Left cardiac atrium (tissue), 4 donors: ENCODE results near the gene TELO2. TPM values are rescaled to one million over a fixed set of nuclear protein-coding genes. Genes with fewer than 3 reads are reported as not detected.
"Not testable (repeated sequence)": the region's sequence is repeated elsewhere in the genome, so short reads cannot be mapped to it uniquely, and the experiment has no call there.

Experiments used
- ATAC-seq, 2 donors: fragments of 200-7000 bp; cut with Tn5 transposase; one replicate each; pipeline ENCODE4 v1.9.1; 2020; ENCODE audit warnings: mild to moderate bottlenecking in 2 of 2, moderate library complexity in 2 of 2
- DNase-seq: peaks from one replicate; pipeline ENCODE4 v3.0.0-alpha.2; 2020
- intact Hi-C, 2 donors: fragments of 100-400 bp; cut with DNase I; formaldehyde crosslinking; loops; one replicate each; pipeline versions ENCODE4 v1.14.1 to v1.15.1; 2022 to 2023
- total RNA-seq, 2 donors: library from RNA; stranded (reverse); fragmentation: NEBNext Ultra II Directional; extraction: Animal tissue kit (Norgen Biotek cat#: 25700); gene quantifications; one replicate each; pipeline ENCODE4 v1.2.1, GENCODE V29; 2021
- donor health status: DM: no; HTN: yes; CAD: no.
- donor health status: DM: no; HTN: yes; CAD: no; lungs with severe emphysema.
- donor health status: DM: yes; HTN: yes; CAD: no.
- donor health status: Dilated cardiomyopathy.

Gene TELO2
- total RNA-seq, 2 donors from 2014 or later = 17.9 to 22.2 TPM

GRCh38 chr16:1471569-1472194 is 21.5 kb upstream of the TELO2 start:
- intact Hi-C loops = no loop called here
- DNase-seq (no peak), ATAC-seq (no peak)

DNA sequence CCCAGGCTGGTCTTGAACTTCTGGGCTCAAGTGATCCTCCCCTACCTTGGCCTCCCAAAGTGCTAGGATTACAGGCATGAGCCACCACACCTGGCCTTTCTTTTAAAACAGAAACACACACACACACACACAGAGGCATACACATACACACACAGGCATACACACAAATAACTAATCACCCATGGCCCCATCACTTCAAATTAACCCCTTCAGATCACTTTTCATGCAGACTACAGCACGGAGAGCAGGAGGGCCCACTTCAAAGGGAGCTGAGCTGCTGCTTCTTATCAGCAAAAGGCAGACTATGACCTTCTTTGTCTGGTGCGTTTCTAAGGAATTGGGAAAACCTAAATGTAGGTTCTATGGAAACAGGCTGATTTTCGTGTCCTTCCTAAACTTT is 20.2 kb upstream of the TELO2 start:
- intact Hi-C loops = no loop called here
- DNase-seq (no peak), ATAC-seq (no peak)

DNA sequence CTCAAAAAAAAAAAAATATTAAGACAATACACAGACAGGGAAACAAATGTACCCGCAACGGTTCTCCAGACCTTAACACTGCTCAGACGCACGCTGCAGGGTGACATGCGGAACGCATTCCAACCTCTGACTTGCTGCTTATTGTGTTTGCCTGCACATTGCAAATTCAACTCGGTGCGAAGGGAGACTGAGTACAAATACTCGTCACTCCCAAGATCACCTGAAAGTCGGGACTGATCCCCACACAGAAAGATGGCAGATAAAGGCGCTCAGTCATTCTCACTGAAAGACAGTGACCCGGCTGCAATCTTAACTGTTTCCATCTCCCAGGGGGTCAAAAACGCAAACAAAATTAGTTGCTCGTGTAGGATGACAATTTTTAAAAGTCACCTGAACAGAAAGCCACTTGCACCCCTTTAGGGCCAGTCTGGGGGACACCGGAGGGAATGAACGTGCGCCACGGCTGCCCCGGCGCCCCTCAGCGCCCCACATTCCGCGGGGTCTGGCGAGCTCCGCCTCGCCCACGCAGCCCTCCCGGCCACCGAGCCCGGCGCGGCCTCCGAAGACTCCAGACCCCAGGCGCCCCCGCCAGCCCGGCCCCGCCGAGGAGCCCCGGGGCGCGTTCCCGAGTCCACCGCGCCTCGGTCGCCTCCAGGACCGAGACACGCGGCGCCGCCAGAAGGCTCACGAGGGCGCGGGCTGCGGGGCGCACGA is 18.9 kb upstream of the TELO2 start:
- peak in 1 of 2 donors; percentile 17 for ATAC-seq

GRCh38 chr16:1474796-1475551 is 18.2 kb upstream of the TELO2 start, which contains the start of gene CLCN7:
CLCN7 (minus strand) TSS chr16:1475028; CDS start chr16:1474974, 54 bp downstream.
- DNase-seq = peak; percentile 94
- ATAC-seq = peak; percentile 96 to 99
- intact Hi-C loops = no loop called here

More for the DNA sequence above, 18.9 kb upstream of the TELO2 start:
- DNase-seq = no peak
- intact Hi-C loops = no loop called here

GRCh38 chr16:1475552-1476114 is 17.5 kb upstream of the TELO2 start:
- ATAC-seq = no peak
- no peak for DNase-seq
- intact Hi-C loops = no loop called here

DNA sequence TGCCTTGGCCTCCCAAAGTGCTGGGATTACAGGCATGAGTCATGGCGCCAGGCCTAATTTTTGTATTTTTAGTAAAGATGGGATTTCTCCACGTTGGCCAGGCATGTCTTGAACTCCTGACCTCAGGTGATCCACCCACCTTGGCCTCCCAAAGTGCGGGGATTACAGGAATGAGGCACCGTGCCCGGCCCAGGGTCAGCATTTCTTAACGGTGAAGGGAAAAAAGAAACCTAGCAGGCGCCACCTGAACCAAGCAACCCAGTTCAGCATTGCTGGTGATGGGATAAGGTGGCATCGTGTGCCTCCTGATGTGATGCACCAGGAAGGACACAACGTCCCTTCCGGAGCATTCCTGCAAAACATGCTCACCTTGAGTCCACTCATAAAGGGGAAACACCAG is 16.1 kb upstream of the TELO2 start:
- intact Hi-C loops = no loop called here
- ATAC-seq (no peak), DNase-seq (no peak)

DNA sequence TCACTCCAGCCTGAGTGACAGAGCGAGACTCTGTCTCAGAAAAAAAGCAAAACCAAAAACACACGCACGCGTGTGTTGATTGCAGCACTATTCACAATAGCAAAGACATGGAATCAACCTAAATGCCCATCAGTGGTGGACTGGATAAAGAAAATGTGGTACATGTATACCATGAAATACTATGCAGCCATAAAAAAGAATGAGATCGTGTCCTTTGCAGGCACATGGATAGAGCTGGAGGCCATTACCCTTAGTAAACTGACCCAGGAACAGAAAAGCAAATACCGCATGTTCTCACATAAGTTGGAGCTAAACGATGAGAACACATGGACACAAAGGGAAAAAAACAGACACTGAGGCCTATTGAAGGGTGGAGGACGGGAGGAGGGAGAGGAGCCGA is 14.2 kb upstream of the TELO2 start:
- intact Hi-C loops, DNase-seq, ATAC-seq: not testable (repeated sequence)

DNA sequence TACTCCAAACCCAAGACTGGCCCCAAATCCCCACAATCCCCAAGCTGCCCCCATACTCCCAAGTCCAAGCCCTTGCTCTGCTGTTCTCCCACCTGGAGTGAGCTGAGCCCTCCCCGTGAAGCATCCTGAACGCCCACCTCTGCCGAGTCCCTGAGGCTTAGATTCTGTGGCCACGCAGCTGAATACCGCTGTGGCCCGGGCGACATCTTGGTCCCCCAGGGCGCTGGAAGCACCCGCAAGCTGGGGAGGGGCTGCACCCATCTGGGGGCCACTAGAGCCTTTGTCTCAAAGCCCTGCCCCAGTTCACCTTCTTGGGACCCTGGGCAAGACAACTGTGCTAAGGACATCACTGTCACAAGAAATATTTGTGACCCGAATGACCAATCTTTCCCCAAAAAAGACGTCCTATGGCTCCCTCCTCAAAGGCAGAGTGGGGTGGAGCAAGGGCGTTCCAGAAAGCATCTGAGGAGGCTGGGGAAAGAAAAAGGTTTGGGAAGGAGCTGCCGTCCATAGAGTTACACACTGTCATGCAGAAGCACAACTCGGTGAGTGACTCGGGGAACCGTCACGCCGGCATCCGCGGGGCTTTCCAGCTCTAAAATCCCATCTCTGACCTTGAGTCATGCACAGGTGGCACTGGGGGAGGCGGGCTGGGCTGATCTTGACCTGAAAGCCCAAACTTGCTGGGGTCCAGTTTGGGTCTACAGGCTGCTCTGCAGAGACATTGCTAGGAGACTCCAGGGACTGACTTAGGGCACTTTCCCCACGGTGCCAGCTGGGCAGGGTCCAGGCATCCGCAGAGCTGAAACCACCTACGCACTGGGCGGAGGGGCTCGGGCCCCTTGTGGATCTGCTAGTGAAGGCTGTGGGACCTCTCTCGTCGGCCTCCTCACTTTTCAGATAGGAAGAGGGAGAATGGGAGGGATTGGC is 11.0 kb upstream of the TELO2 start:
- DNase-seq (no peak), ATAC-seq (no peak)
- intact Hi-C loops = no loop called here

GRCh38 chr16:1485847-1486496 is 7.2 kb upstream of the TELO2 start:
- ATAC-seq (no peak), DNase-seq (no peak)
- intact Hi-C loops = no loop called here

- no peak for DNase-seq
- intact Hi-C loops = no loop called here
- no peak for ATAC-seq
These were observed 6.4 kb upstream of the TELO2 start for GRCh38 chr16:1486551-1487390.

DNA sequence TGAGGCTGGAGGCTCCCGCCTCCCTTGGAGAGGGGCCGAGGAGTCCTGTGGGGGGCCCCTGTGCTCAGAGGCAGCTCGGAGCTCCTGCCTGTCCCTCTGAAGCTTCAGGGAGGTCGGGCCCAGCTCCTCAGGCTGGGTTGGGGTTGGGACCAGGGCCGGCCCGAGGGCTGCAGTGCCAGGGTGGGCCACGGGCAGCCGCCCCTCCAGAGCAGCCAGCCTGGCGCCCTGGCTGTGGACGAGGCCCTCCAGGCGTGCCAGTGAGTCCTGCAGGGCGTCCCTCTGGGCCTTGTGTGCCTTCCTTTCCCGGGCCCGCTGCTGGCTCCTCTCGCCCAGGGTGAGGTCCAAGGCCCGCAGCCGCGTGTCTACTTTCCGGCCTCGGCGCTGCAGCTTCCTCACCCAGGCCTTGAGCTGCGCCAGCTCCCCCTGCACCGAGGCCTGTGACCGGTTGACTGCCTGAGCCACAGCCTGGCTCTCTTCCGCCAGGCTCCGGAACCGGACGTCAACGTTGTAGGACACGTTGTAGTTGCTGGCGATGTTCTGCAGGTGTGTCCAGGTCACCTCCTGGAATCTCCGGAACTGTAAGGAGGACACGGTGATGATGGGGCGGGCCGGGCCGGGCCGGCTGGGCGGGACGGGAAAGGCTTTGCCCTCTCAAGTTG is 5.6 kb upstream of the TELO2 start:
- DNase-seq = no peak
- ATAC-seq = no peak
- intact Hi-C loops = no loop called here

GRCh38 chr16:1488054-1488601 is 5.0 kb upstream of the TELO2 start:
- intact Hi-C loops = no loop called here
- ATAC-seq (no peak), DNase-seq (no peak)

- intact Hi-C loops = no loop called here
- no peak for ATAC-seq
- no peak for DNase-seq
These were observed 4.5 kb upstream of the TELO2 start, which contains the start of gene PTX4 for GRCh38 chr16:1488619-1489018. PTX4 (minus strand) TSS chr16:1488944; CDS start chr16:1488909, 35 bp downstream.

DNA sequence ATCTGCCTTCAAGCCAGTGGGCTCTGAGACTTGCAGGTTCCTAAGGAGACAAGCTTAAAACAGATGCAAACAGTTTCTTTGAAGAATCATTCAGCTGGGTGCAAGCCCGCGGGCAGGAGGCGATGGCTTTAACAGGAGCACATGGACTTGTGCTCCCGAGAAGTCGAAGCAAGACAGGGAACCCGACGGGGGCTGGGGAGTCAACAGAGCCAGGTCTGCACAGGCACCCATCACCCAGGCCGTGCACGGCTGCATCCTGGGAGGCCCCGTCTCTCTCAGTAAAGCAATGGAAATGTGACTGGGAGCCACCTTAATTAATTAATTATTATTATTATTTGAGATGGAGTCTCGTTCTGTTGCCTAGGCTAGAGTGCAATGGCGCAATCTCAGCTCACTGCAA is 4.1 kb upstream of the TELO2 start:
- ATAC-seq = no peak
- DNase-seq = no peak
- intact Hi-C loops = no loop called here

GRCh38 chr16:1491327-1491726 is 1.8 kb upstream of the TELO2 start:
- DNase-seq (no peak), ATAC-seq (no peak)

More at GRCh38 chr16:1491327-1491726, 1.8 kb upstream of the TELO2 start:
- intact Hi-C loops = loop anchor here in 1 of 2 donors (5.0 kb wide), 1 partner anchor 41 kb away; the partner anchor contains the start of gene TMEM204
